Esophagus (tissue), 2 donors: ENCODE measurements around the gene TAF1A. TPM values are rescaled to one million over a fixed set of nuclear protein-coding genes. Genes with fewer than 3 reads are reported as not detected.

Experiments
- H3K27ac ChIP-seq, 2 donors: one replicate each; pipeline ENCODE4 v1.5.1; 2013; ENCODE audit warnings: low read depth in 2 of 2, mild to moderate bottlenecking in 2 of 2, inconsistent platforms in 1 of 2, low read length in 1 of 2, moderate library complexity in 1 of 2
- H3K27me3 ChIP-seq, 2 donors: one replicate each; pipeline ENCODE4 v1.6.1; 2013; ENCODE audit warnings: low read length in 2 of 2, control low read depth in 1 of 2, mild to moderate bottlenecking in 1 of 2; ENCODE audit not compliant: insufficient read depth in 2 of 2, control insufficient read depth in 1 of 2
- H3K36me3 ChIP-seq, 2 donors: one replicate each; pipeline ENCODE4 v1.6.1; 2013; ENCODE audit warnings: low read length in 1 of 2; ENCODE audit not compliant: control insufficient read depth in 2 of 2, insufficient read depth in 2 of 2
- H3K4me1 ChIP-seq, 2 donors: one replicate each; pipeline ENCODE4 v1.6.1; 2013; ENCODE audit warnings: low read length in 1 of 2; ENCODE audit not compliant: control insufficient read depth in 2 of 2, insufficient read depth in 2 of 2
- H3K4me3 ChIP-seq, 2 donors: one replicate each; pipeline ENCODE4 v1.5.1; 2013; ENCODE audit warnings: low read length in 2 of 2, mild to moderate bottlenecking in 2 of 2, low read depth in 1 of 2, moderate library complexity in 1 of 2
- H3K9me3 ChIP-seq, 2 donors: one replicate each; pipeline ENCODE4 v1.6.1; 2013; ENCODE audit warnings: mild to moderate bottlenecking in 2 of 2, low read depth in 1 of 2, low read length in 1 of 2, moderate library complexity in 1 of 2; ENCODE audit not compliant: control insufficient read depth in 2 of 2, insufficient read depth in 1 of 2
- WGBS, 2 donors: extraction: QIAGEN DNeasy Blood & Tissue Kit; methylation state at CpG; one replicate each; pipeline ENCODE4 v1.1.7; 2013; 5-methylcytosine and 5-hydroxymethylcytosine counted together
- polyA plus RNA-seq, 2 donors: library from polyadenylated mRNA; stranded (reverse); fragments of 200-250 nt; gene quantifications; one replicate each; pipeline ENCODE4 v1.2.3, GENCODE V29; 2013
- donor health status: healthy with polysubstance abuse.
- donor health status: Bipolar disorder and iron deficiency.

TAF1A gene
- polyA plus RNA-seq, 2 donors = 1.2 to 2.2 TPM

DNA sequence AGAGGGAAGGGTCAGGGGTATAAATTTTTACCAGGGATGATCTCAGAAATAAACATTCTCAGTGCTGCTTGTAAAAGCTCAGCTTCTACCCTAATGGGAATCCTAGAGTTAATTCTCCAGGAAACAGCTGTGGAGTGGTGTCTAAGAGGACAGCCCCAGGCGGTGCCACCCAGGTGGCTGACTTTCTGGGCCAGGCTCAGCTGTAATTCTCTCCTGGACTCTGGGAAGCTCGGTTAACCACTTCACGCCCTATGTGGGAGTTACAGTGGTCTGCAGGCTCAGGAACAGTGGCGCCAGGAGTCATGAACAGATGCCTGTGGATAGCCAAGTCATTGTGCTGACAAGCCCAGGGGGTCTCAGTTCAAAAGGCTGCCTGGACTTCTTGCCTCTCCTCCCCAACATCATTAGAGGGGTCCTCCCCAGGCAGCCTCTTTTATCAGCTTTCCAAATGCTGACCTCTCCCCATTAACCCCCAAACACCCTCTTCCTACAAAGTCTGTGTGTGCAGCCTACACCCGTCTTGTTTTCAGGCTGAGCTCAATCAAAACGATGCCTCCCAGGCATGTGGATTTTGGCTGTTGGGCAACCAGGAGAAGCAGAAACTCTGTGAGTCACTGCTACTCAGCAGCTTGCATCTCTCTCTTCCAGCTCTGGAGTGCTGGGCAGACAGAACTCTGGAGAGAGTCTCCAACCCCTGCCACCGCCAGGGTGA, 43.0 kb downstream of the TAF1A start:
- no peaks in the 10 kb centered on the region for H3K36me3 ChIP-seq
- no peak overlapping the region for H3K27ac ChIP-seq
- peaks cover 0 to 3% of the 10 kb centered on the region in 2 donors for H3K4me1 ChIP-seq
- no peak overlapping the region for H3K4me3 ChIP-seq
- 11 to 19% methylated on average over 7 of the region's 7 CpGs for WGBS, 2 donors
- H3K27me3 ChIP-seq = peaks cover 0 to 5% of the 10 kb centered on the region in 2 donors
- H3K9me3 ChIP-seq = no peaks in the 10 kb centered on the region

DNA sequence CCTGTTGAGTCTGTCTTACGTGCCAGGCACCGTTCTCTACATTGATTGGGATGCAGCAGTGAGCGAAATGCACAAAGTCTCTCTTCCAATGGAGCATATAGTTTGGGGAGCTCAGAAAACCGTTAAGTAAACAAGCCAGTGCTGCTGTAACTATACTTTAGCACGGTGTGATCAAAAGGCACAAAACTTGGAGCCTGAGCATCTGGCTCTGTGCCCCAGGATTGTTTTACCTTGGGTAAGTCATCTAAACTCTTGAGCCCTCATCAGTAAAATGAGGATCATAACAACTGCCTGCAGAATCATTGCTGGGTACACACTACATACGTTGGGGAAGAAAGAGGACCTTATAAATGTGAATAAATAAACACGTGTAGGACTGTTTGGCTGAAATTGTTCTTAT, 43.6 kb downstream of the TAF1A start:
- 45 to 58% methylated on average over 7 of the region's 7 CpGs for WGBS, 2 donors
- Histone ChIP-seq H3K36me3 (no peaks in the 10 kb centered on the region), H3K4me3 (no peak overlapping the region), H3K27me3 (peaks cover 0 to 5% of the 10 kb centered on the region in 2 donors), H3K4me1 (peaks cover 0 to 3% of the 10 kb centered on the region in 2 donors), H3K9me3 (no peaks in the 10 kb centered on the region), H3K27ac (no peak overlapping the region)

DNA sequence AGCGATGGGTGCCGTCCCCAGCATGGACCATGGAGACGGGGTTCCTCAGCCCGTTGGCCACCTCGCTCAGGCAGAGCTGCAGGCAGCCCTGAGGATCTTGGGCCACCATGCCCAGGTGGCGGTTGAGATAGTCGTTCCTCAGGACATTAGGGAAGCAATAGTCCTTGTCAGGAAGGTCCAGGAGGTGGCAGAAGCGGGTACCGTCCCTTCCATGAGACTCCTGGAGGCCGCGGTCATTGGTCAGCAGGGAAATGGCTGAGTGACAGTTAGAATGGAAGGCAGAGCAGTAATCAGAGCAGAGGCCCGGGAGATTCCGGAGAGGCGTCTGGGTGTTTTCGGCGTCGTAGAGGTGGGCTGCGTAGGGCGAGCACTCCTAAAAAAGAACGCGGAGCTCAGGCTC, 45.9 kb downstream of the TAF1A start:
- peaks cover 0 to 5% of the 10 kb centered on the region in 2 donors for H3K27me3 ChIP-seq
- WGBS, 2 donors = 89 to 93% methylated on average over 21 of the region's 21 CpGs
- H3K4me3 ChIP-seq = no peak overlapping the region
- no peaks in the 10 kb centered on the region for H3K36me3 ChIP-seq
- no peaks in the 10 kb centered on the region for H3K4me1 ChIP-seq
- H3K9me3 ChIP-seq = no peaks in the 10 kb centered on the region
- H3K27ac ChIP-seq = no peak overlapping the region

DNA sequence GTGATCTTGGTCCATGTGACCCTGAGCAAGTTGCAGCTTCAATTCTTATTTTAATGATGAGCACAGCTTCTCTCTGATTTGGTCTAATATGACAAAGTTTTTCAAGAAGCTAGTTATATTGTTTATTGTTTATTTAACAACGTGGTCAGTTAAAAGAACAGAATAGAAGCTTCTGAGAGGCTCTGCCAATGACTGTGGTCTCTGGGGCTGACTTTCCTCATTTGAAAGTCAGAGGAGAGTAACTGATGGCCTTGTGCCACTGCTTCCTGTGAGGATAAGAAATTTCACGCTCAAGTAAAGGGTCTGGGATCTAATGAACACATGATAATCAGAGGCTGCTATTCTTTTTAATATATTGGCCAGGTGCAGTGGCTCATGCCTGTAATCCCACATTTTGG, 49.1 kb downstream of the TAF1A start:
- WGBS, 2 donors = 38 to 51% methylated on average over 2 of the region's 2 CpGs
- H3K27me3 ChIP-seq = peaks cover 0 to 5% of the 10 kb centered on the region in 2 donors
- no peaks in the 10 kb centered on the region for H3K4me1 ChIP-seq
- no peak overlapping the region for H3K4me3 ChIP-seq
- no peaks in the 10 kb centered on the region for H3K36me3 ChIP-seq
- H3K27ac ChIP-seq = no peak overlapping the region
- no peaks in the 10 kb centered on the region for H3K9me3 ChIP-seq

DNA sequence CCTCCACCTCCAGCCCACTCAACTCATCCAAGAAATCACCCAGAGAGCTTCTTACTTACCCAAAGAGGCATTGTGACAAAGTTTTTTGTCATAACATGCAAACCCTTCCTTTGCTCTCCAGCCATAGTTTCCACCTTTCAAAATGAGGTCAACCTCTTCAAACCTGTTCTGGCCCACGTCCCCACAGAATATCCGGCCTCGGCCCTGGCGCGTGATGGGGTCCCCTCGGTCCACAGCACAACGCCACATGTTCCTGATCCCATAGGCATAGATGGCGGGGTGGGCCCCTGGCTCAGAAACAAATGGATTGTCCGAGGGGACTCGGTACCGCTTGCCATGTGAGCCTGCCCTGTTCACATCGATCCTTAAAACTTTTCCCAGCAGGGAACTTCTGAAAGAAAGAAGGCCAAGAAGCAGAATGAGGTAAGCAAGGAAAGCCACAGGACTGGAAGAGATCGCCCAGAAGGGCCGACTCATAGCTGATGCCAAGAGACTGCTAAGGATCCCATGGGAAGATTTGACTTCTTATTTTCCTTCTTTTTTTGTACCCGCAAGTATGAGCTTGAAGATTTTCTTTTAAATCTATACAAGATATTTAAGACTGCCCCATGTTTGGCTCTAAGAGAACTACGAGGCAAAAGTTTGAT, 49.7 kb downstream of the TAF1A start:
- H3K27ac ChIP-seq = no peak overlapping the region
- no peaks in the 10 kb centered on the region for H3K4me1 ChIP-seq
- peaks cover 0 to 5% of the 10 kb centered on the region in 2 donors for H3K27me3 ChIP-seq
- 77 to 88% methylated on average over 16 of the region's 16 CpGs for WGBS, 2 donors
- no peaks in the 10 kb centered on the region for H3K9me3 ChIP-seq
- H3K4me3 ChIP-seq = no peak overlapping the region
- H3K36me3 ChIP-seq = no peaks in the 10 kb centered on the region

DNA sequence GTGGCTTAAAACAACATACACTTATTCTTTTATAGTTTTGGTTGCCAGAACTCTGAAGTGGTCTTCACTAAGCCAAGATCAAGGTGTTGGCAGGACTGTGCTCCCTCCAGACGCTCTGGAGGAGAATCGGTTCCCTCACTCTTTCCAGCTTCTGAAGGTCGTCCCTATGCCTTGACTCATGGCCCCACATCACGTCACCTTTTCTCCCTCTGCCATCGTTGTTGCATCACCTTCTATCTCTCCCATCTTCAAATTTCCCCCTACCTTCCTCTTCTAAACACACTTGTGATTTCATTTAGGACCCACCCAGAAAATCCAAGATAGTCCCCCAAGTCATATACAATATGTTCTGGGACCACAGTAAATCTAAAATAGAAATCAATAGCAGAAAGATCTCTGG, 54.3 kb downstream of the TAF1A start:
- no peak overlapping the region for H3K27ac ChIP-seq
- no peaks in the 10 kb centered on the region for H3K27me3 ChIP-seq
- H3K36me3 ChIP-seq = no peaks in the 10 kb centered on the region
- no peaks in the 10 kb centered on the region for H3K4me1 ChIP-seq
- H3K9me3 ChIP-seq = no peaks in the 10 kb centered on the region
- 88 to 91% methylated on average over 5 of the region's 5 CpGs for WGBS, 2 donors
- no peak overlapping the region for H3K4me3 ChIP-seq

DNA sequence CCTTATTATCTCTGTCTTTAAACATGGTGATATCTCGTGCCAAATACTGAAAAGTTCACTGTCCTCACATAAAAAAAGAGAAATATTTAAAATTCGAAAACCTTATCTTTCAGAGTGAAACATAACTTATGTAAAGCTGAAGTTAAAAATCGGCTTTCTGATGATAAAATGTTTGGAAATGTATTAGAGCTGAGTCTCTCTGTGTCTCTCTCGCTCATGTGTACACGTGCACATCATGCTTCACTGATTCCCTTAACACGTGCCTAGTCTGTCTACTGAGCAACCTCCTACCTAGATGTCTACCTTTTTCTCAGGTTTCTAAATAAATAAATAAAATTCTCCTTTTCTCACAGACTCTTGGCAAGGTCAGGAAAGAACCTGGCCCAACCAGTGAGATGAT, 58.9 kb downstream of the TAF1A start:
- Histone ChIP-seq H3K27me3 (no peaks in the 10 kb centered on the region), H3K4me1 (no peaks in the 10 kb centered on the region), H3K4me3 (no peak overlapping the region), H3K9me3 (no peaks in the 10 kb centered on the region), H3K27ac (no peak overlapping the region), H3K36me3 (no peaks in the 10 kb centered on the region)
- WGBS, 2 donors = 60 to 78% methylated on average over 6 of the region's 6 CpGs

DNA sequence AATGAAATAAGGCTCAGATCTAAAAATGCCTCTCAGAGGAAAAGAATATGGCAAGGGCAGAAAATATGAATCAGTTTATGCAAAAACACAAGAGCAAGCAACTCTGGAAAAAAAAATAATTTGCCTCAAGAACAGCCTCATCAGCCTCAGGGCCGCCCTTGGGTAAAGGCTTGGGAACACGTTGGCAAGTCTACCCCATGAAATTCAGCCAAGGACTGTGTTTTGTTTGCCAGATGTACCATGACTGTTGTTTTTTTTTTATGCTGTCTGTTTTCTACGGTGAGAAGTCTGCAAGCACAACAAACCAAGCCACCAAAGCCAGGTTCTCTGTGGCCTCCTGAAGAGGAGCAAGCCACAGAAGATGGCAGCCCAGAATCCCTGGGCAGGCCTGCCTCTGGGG, 59.8 kb downstream of the TAF1A start:
- no peaks in the 10 kb centered on the region for H3K36me3 ChIP-seq
- H3K4me1 ChIP-seq = no peaks in the 10 kb centered on the region
- no peak overlapping the region for H3K4me3 ChIP-seq
- H3K27me3 ChIP-seq = no peaks in the 10 kb centered on the region
- WGBS, 2 donors = 58 to 64% methylated on average over 3 of the region's 3 CpGs
- no peak overlapping the region for H3K27ac ChIP-seq
- no peaks in the 10 kb centered on the region for H3K9me3 ChIP-seq

DNA sequence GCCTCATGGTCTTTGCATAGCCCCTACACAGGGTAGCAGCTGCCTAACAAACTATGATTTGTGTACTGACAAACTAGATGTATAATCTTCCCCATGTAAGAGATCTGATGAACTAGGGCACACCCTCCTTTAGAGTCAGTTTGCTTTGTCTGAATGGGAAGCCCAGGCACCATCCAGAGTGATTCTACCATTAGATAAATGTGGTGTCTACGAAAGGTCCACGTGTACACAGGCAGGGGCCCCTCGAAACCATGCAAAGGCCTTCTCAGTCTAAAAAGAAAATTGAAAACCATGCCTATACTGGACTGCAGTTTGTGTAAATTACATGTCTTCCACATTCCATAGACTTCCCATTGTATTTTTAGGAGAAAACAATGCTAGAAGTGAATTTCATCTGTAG, 60.6 kb downstream of the TAF1A start:
- no peaks in the 10 kb centered on the region for H3K27me3 ChIP-seq
- no peaks in the 10 kb centered on the region for H3K36me3 ChIP-seq
- no peak overlapping the region for H3K27ac ChIP-seq
- no peaks in the 10 kb centered on the region for H3K9me3 ChIP-seq
- 85 to 90% methylated on average over 3 of the region's 3 CpGs for WGBS, 2 donors
- H3K4me1 ChIP-seq = no peaks in the 10 kb centered on the region
- no peak overlapping the region for H3K4me3 ChIP-seq

DNA sequence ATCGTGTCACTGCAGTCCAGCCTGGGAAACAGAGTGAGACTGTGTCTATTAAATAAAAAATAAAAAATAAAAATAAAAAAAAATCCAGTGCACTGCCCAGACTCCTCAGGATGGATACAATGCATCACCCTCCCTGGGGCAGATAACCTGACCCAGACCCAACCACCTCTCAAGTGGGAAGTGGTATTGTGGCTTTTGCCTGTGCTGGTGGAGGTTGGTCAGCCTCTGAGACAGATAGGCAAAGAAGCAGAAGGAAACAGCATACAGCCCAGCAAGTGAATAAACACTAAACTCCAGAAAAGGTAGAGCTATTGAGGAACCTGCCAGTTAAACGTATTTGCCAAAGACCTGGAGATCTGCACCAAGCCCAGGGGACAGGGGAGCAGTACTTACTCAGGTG, 63.8 kb downstream of the TAF1A start:
- WGBS, 2 donors = 67 to 80% methylated on average over 2 of the region's 2 CpGs
- H3K36me3 ChIP-seq = no peaks in the 10 kb centered on the region
- H3K27me3 ChIP-seq = no peaks in the 10 kb centered on the region
- H3K27ac ChIP-seq = no peak overlapping the region
- peaks cover 0 to 3% of the 10 kb centered on the region in 2 donors for H3K4me1 ChIP-seq
- H3K9me3 ChIP-seq = peaks cover 0 to 7% of the 10 kb centered on the region in 2 donors
- no peak overlapping the region for H3K4me3 ChIP-seq
